GM21737 (cell line): Measurements from ENCODE around the gene OSBPL6.
A peak's percentile ranks its signal among the peaks of the same experiment; 100 is the strongest.
"Not testable (repeated sequence)": the region's sequence is repeated elsewhere in the genome, so short reads cannot be mapped to it uniquely, and the experiment has no call there.

ENCODE experiments used
- ATAC-seq: cut with Tn5 transposase; IDR thresholded peaks from one replicate; pipeline ENCODE4 v1.9.1; 2021; ENCODE audit warnings: mild to moderate bottlenecking, moderate library complexity; ENCODE audit not compliant: unreplicated experiment

Gene OSBPL6

GRCh38 chr2:178296394-178297090 is 102.2 kb downstream of the OSBPL6 start:
- no peak for ATAC-seq

GRCh38 chr2:178297091-178297411 is 102.7 kb downstream of the OSBPL6 start:
- no peak for ATAC-seq

GRCh38 chr2:178298785-178299212 is 104.5 kb downstream of the OSBPL6 start:
- no peak for ATAC-seq

- ATAC-seq = no peak
These were observed 107.4 kb downstream of the OSBPL6 start for GRCh38 chr2:178301649-178302238.

- ATAC-seq = no peak
These were observed 110.0 kb downstream of the OSBPL6 start for GRCh38 chr2:178304333-178304732.

- peak; percentile 97 for ATAC-seq
These were observed 112.2 kb downstream of the OSBPL6 start for GRCh38 chr2:178306352-178307073.

GRCh38 chr2:178307650-178308049 is 113.3 kb downstream of the OSBPL6 start:
- ATAC-seq = no peak

GRCh38 chr2:178309541-178309940 is 115.2 kb downstream of the OSBPL6 start:
- ATAC-seq = no peak

- ATAC-seq = no peak
These were observed 120.8 kb downstream of the OSBPL6 start for GRCh38 chr2:178315078-178315477.

- ATAC-seq = no peak
These were observed 121.2 kb downstream of the OSBPL6 start for GRCh38 chr2:178315488-178315948.

GRCh38 chr2:178317811-178318210 is 123.5 kb downstream of the OSBPL6 start:
- ATAC-seq = no peak

- no peak for ATAC-seq
These were observed 125.8 kb downstream of the OSBPL6 start for GRCh38 chr2:178320011-178320585.

- no peak for ATAC-seq
These were observed 127.8 kb downstream of the OSBPL6 start for GRCh38 chr2:178322068-178322467.

- not testable (repeated sequence) for ATAC-seq
These were observed 129.0 kb downstream of the OSBPL6 start for GRCh38 chr2:178323331-178323730.

- no peak for ATAC-seq
These were observed 129.8 kb downstream of the OSBPL6 start for GRCh38 chr2:178324077-178324476.

GRCh38 chr2:178325268-178325667 is 131.0 kb downstream of the OSBPL6 start:
- no peak for ATAC-seq

GRCh38 chr2:178327516-178327915 is 133.2 kb downstream of the OSBPL6 start:
- no peak for ATAC-seq

GRCh38 chr2:178328037-178328436 is 133.7 kb downstream of the OSBPL6 start:
- no peak for ATAC-seq

GRCh38 chr2:178330175-178331017 is 136.1 kb downstream of the OSBPL6 start:
- no peak for ATAC-seq

GRCh38 chr2:178331474-178332432 is 137.4 kb downstream of the OSBPL6 start:
- no peak for ATAC-seq
